ENCODE results near the gene BTD.

The BTD gene

GRCh38 chr3:15665510-15666150 is 64.1 kb downstream of the BTD start:
- no peak for DNase-seq (ENCODE audit: low read depth, low spot score)

GRCh38 chr3:15666277-15666676 is 64.7 kb downstream of the BTD start:
- no peak for DNase-seq (ENCODE audit: low read depth, low spot score)

GRCh38 chr3:15667484-15667883 is 65.9 kb downstream of the BTD start:
- no peak for DNase-seq (ENCODE audit: low read depth, low spot score)

- no peak for DNase-seq (ENCODE audit: low read depth, low spot score)
Measured at GRCh38 chr3:15673536-15673935, 72.0 kb downstream of the BTD start.

GRCh38 chr3:15676259-15676658 is 74.7 kb downstream of the BTD start:
- no peak for DNase-seq (ENCODE audit: low read depth, low spot score)

- DNase-seq (ENCODE audit: low read depth, low spot score), result no peak
Measured at GRCh38 chr3:15679306-15679705, 77.8 kb downstream of the BTD start.

GRCh38 chr3:15681668-15682067 is 80.1 kb downstream of the BTD start:
- DNase-seq (ENCODE audit: low read depth, low spot score), result no peak

GRCh38 chr3:15682561-15683185 is 81.1 kb downstream of the BTD start:
- DNase-seq (ENCODE audit: low read depth, low spot score), result no peak

GRCh38 chr3:15683253-15683652 is 81.7 kb downstream of the BTD start:
- no peak for DNase-seq (ENCODE audit: low read depth, low spot score)

- no peak for DNase-seq (ENCODE audit: low read depth, low spot score)
Measured at GRCh38 chr3:15685927-15686326, 84.4 kb downstream of the BTD start.

- DNase-seq (ENCODE audit: low read depth, low spot score), result no peak
Measured at GRCh38 chr3:15690230-15690629, 88.7 kb downstream of the BTD start.

- no peak for DNase-seq (ENCODE audit: low read depth, low spot score)
Measured at GRCh38 chr3:15690748-15691147, 89.2 kb downstream of the BTD start.

- no peak for DNase-seq (ENCODE audit: low read depth, low spot score)
Measured at GRCh38 chr3:15693355-15693754, 91.8 kb downstream of the BTD start.

GRCh38 chr3:15694628-15695027 is 93.1 kb downstream of the BTD start:
- no peak for DNase-seq (ENCODE audit: low read depth, low spot score)
